T-helper 9 cell (primary cell): ENCODE results near the gene C16orf86.

Experiments used
- DNase-seq: peaks from one replicate; pipeline ENCODE4 v3.0.0-alpha.2; 2020

C16orf86 gene

GRCh38 chr16:67654403-67654911 lies 12.2 kb upstream of the C16orf86 start:
- no peak for DNase-seq

- no peak for DNase-seq
Observed at GRCh38 chr16:67655363-67655762, 11.3 kb upstream of the C16orf86 start.

- DNase-seq: no peak
Observed at GRCh38 chr16:67656344-67657016, 10.1 kb upstream of the C16orf86 start.

GRCh38 chr16:67657017-67657608 lies 9.5 kb upstream of the C16orf86 start:
- DNase-seq: no peak

- no peak for DNase-seq
Observed at GRCh38 chr16:67657751-67658518, 8.7 kb upstream of the C16orf86 start.

GRCh38 chr16:67658849-67659674 lies 7.6 kb upstream of the C16orf86 start:
- DNase-seq: no peak

GRCh38 chr16:67659675-67660563 lies 6.7 kb upstream of the C16orf86 start, which contains the start of gene ACD:
ACD (minus strand) TSS chr16:67660260; CDS start chr16:67660220, 40 bp downstream.
- peak; percentile 91 for DNase-seq

GRCh38 chr16:67660564-67661028 lies 6.0 kb upstream of the C16orf86 start, which contains the start of gene PARD6A:
PARD6A (plus strand) TSS chr16:67660960; CDS start chr16:67661039, 79 bp downstream.
- peak; percentile 91 for DNase-seq

- no peak for DNase-seq
Observed at GRCh38 chr16:67661101-67661761, 5.4 kb upstream of the C16orf86 start.

GRCh38 chr16:67661886-67662652 lies 4.5 kb upstream of the C16orf86 start:
- DNase-seq: no peak

- no peak for DNase-seq
Observed at GRCh38 chr16:67662653-67663010, 4.0 kb upstream of the C16orf86 start.

GRCh38 chr16:67663151-67663876 lies 3.3 kb upstream of the C16orf86 start:
- DNase-seq: no peak

GRCh38 chr16:67663877-67664222 lies 2.8 kb upstream of the C16orf86 start:
- DNase-seq: no peak

- no peak for DNase-seq
Observed at GRCh38 chr16:67664258-67664657, 2.4 kb upstream of the C16orf86 start.

- no peak for DNase-seq
Observed at GRCh38 chr16:67664871-67665270, 1.7 kb upstream of the C16orf86 start.

GRCh38 chr16:67665598-67665997 lies 1.0 kb upstream of the C16orf86 start:
- DNase-seq: no peak

GRCh38 chr16:67666032-67666551 lies 522 bp upstream of the C16orf86 start:
- DNase-seq: no peak

GRCh38 chr16:67667453-67667816 lies 821 bp downstream of the C16orf86 start:
- DNase-seq: no peak

GRCh38 chr16:67667817-67668494 lies 1.3 kb downstream of the C16orf86 start:
- DNase-seq: peak; percentile 63
